ENCODE results near the gene PTPRG.
"Not testable (repeated sequence)": the region's sequence is repeated elsewhere in the genome, so short reads cannot be mapped to it uniquely, and the experiment has no call there.

The PTPRG gene

GRCh38 chr3:61808526-61808925 lies 247.2 kb downstream of the PTPRG start:
- no peak for DNase-seq

- DNase-seq, result no peak
These were observed 247.6 kb downstream of the PTPRG start for GRCh38 chr3:61808999-61809398.

DNA sequence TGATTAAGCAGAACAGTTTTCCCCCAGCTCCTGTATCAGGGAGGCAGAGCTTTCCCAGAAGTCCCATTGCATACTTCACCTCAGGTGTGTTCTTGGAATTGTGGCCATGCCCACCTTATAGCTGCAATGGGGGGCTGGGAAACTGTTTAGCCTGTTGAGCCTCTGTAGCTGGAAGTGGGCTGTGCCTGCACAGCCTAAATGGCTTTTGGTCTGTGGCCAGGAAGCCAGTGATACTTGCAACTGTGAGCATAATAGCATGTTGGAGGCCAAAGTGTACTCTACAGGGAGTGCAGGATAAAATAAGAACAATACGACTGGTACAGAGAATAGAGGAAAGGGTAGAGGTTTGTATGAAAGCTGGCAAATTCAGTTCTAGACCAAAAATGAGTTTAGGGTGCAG lies 248.5 kb downstream of the PTPRG start:
- peak; percentile 64 for DNase-seq

DNA sequence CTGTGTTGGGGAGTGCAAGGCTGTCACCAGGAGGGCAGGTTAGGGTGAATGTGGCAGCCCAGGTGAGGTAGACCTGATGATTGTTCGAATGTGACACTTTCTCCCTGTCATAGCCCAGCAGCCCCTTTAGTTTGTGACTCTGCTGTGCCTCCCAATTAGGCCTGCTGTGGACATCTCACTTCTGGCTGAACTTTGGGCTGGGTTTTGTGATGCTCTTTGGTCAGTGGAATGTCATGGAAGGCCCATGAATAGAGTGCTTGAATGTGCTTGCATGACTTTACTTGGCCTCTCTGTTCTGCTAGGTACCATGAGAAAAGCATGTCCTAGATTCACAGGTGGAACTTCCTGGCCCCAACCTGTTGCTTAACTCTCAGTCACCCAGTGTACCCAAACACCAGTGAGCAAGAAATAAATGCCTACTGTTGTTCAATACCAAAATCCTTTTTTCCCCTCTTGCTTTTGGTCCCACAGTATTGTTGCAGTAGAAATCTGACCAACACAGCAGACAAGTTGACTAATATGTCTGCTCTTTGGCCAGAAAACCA lies 249.7 kb downstream of the PTPRG start:
- no peak for DNase-seq

DNA sequence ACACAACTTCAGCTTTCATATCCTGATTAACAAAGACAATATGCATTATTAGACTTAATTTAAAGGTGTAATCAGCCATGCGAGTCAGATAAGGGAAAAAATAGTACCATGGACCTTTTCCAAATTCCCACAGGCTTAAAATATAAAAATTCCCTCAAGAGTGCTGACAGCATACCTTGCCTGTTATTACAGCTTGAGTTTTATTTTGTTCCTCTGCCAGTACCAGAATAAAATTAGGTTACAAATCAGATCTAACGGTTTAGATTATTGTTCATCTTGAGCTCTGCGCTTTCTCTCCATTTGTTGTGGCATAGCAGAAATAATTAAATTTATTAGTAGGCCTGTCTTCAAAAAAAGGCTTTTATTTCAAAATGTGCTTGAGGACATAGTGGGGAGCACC lies 250.3 kb downstream of the PTPRG start:
- no peak for DNase-seq

GRCh38 chr3:61812085-61812484 lies 250.7 kb downstream of the PTPRG start:
- DNase-seq, result no peak

DNA sequence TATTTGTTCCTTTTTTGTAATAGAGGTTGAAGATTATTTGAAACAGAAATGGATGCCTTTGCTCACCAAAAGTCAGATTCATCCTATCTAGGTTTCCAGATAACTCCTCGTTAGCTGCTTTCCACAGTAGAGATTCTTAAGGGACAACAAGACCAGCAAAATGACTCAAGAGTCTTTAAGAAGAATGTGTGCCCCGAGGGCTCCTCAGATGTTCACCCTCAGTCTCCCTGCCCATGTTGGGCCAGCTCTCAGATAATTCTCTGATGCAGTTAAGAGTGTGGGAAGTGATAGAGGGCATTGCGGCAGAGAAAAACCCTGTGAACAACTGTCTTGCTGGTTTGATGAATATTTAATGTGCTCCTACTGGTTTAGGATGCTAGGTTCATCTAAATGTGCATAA lies 251.1 kb downstream of the PTPRG start:
- DNase-seq, result no peak

GRCh38 chr3:61813636-61814035 lies 252.3 kb downstream of the PTPRG start:
- DNase-seq, result no peak

DNA sequence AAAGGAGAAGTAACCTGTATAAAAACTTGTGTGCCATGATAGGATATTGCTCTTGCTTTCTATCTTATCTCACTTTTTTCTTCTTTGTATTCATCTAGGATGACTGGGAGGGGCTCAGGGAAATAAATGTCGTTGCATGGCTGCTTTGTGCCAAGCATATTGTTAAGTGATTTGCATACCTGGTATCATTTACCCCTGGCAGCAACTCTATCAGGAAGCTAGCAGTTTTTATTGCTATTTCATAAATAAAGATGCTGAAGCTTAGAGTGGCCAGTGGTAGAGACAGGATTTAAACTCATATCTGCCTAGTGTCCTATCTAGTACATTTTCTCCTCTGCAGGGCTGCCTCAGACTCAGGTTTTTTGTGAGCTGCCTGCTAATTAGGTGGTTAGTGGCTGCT lies 253.3 kb downstream of the PTPRG start:
- DNase-seq, result no peak

- not testable (repeated sequence) for DNase-seq
These were observed 254.9 kb downstream of the PTPRG start for GRCh38 chr3:61816304-61816703.

DNA sequence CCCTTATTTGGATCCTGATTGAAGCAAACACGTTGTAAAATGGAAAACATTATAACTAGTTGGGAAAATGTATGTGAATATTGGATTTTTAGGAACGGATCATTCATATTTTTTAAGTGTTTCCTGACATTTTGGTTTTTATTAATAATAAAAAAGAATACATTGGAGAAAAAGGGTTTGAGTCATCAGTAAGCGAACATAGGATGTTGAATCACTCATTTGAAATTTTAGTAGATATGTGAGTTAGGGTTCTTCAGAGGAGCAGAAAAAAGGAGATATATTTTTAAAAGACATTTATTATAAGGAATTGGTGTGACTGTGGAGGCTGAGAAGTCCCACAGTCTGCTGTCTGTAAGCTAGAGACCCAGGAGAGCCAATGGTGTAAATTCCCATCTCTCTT lies 258.5 kb downstream of the PTPRG start:
- DNase-seq, result no peak

GRCh38 chr3:61820306-61820992 lies 259.1 kb downstream of the PTPRG start:
- DNase-seq, result no peak

DNA sequence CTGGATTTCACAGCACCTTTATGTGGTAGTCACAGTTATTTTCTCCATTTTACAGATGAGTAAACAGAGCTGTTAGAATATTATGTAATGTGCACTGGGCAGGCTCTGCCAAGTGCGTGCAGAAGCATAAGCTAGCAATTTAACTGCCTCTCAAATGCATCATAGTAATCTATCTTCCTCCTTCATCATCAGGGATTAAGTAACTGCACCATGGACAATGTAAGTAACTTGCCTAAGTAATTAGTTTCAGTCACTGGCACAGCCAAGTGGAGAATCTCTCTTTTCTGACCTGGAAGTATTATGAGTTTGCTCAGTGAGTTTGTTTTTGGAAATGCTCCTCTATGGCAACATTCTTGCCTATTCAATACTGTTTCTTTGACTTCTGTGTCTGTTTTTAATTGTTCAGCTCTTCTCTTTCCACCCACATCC lies 260.5 kb downstream of the PTPRG start:
- no peak for DNase-seq

- DNase-seq, result no peak
These were observed 261.2 kb downstream of the PTPRG start for GRCh38 chr3:61822588-61822987.

DNA sequence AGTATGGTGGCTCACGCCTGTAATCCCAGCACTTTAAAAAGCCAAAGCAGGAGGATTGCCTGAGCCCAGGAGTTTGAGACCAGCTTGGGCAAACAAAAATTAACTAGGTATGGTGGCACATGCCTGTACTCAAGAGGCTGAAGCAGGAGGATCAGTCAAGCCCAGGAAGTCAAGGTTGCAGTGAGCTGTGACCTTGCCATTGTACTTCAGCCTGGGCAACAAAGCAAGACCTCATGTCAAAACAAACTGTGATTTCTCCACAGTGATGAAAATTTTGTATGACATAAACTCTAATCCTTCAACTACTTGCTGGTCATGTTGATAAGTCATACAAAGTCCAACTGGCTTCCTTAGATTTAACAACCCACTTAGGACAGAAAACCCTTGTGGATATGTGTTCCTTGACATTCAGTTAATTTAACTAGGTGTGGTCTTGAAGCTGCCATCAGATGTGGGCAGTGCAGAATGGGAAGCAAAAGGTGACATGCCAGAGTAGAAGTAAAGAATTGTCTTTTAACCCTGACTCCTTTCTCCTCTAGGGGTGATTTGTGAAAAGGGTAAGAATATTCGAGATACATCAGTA lies 263.3 kb downstream of the PTPRG start:
- DNase-seq, result no peak

- no peak for DNase-seq
These were observed 264.8 kb downstream of the PTPRG start for GRCh38 chr3:61826161-61826560.

DNA sequence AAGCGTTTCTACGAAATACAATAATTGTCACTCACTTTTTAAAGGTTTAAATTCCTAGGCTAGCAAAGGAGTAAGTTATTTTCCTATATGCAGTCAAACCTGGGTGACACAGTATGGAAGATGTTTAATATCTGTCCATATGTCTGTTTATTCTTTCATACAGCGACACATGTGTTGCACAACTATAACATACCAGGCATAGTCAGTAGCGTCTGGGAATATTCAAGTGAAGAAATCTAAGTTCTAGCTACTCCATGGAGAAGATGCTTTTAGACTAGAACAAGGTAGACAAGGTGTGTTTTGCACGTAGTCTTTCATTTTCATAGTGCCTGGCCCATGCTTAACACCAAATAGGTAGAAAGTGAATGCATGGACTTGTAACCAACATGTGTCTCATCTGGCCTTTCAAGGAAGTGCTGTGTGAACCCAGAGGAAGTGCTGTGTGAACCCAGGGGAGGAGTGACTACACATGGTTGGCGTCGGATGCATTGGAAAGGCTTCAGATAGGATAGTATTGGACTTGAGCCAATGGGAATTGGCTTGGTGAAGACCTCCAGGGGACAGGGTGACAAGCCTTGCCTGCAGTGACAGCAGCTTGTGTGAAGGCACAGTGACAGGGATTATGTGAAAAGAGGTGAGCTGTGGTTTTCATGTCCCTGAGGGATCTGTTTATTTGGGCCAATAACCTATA lies 267.0 kb downstream of the PTPRG start:
- no peak for DNase-seq

DNA sequence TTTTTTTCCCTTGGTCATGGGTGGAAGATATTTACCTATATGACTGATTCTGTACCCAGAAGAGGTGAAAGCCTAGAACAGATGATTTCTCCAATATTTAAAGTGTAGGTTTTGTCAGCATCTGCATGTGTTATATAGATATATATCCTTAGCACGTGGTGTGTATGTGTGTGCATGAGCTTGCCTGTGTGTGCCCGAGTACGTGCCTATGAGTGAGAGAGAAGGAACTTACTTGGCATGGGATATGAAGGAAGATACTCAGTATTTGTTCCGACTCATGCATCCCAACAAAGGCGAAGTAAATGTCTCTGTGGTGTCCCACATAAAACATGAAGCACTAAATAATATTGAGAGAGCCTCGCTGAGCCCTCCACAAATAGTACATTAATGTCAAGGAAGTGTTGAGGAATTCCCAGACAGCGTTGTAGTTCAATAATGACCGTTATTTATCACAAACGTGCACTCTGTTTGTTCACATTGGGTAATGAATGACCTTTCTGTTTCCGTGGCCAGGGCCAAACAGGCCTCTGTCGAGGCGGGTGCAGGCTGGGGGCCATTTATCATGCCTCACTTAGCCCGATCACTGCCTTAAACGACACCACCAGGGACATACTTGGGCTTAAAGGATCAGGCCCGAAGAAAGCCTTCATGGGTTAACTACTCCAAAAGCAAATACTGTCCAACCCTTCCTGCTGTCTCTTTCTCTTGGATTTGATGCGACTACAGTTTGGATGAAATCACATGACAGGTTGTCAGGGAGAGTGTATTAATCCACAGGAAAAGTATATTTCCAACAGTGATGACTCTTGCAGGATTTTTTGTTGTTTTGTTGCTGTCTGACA lies 267.7 kb downstream of the PTPRG start:
- no peak for DNase-seq

GRCh38 chr3:61829722-61830350 lies 268.5 kb downstream of the PTPRG start:
- DNase-seq, result no peak

DNA sequence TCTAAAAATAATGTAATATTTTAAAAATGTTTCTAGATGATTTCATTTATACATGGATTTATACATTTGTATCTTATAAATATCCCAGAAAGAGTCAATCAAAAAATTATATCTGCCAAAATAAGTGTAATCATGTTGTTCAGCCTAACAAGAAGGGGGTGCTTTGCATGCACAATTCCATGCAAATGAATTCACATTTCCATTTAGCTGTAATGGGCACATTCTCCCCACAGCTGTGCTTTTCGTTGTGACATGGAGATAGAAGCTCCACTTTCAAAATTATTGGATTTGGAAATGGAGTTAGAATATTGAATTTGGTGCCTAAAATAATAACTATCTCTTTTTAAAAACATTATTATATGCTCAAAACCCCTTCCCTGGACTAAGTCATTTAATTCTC lies 270.6 kb downstream of the PTPRG start:
- DNase-seq, result no peak

DNA sequence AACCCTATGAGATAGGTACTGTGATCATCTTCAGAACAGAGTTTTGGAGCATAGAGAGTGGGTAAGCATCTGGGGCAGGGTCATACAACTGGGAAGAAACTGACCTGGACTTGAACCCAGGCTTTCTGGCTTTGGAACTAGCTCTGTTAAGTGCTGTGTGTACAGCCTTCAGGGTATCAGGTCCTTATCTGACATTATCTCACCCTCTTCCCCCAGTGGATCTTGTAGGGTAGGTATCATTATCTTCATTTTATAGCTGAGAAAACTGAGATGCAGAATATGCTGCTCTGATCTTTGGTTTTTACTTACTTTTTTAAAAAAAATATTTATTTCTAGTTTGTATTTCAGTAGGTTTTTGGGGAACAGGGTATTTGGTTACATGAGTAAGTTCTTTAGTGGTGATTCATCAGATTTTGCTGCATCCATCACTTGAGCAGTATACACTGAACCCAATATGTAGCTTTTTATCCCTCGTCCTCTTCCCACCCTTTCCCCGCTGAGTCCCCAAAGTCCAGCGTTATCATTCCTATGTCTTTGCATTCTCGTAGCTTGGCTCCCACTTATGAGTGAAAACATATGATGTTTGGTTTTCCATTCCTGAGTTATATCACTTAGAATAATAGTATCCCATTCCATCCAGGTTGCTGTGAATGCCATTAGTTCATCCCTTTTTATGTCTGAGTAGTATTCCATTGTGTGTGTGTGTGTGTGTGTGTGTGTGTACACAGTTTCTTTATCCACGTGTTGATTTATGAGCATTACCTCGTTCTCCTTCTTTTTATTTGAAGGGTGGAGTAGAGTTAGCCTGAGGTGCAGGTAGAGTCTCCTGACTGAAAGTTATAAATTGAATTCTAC lies 271.2 kb downstream of the PTPRG start:
- DNase-seq, result no peak

- no peak for DNase-seq
These were observed 277.9 kb downstream of the PTPRG start for GRCh38 chr3:61839256-61839655.
